K562 (cell line): ENCODE data around the gene PHF1. TPM values are rescaled to one million over a fixed set of nuclear protein-coding genes. Genes with fewer than 3 reads are reported as not detected.
"Not testable (repeated sequence)": the region's sequence is repeated elsewhere in the genome, so short reads cannot be mapped to it uniquely, and the experiment has no call there.

Experiments
- ARID1B ChIP-seq: fragments of 450-650 bp; IDR thresholded peaks from 2 replicates; pipeline ENCODE4 v1.6.1; 2016; ENCODE audit warnings: antibody characterized with exemption, mild to moderate bottlenecking, inconsistent platforms
- ATF1 ChIP-seq, 2 experiments: fragments of 450-650 bp in 1 of 2; IDR thresholded peaks; 2 replicates each; pipeline ENCODE4 v1.6.1; 2016; ENCODE audit warnings: missing compliant biosample characterization in 1 of 2, missing genetic modification characterization in 1 of 2
- CBFA2T3 ChIP-seq: fragments of 450-650 bp; IDR thresholded peaks from 2 replicates; pipeline ENCODE4 v1.6.1; 2017
- DEAF1 ChIP-seq: fragments of 450-650 bp; formaldehyde crosslinking; IDR thresholded peaks from 2 replicates; pipeline ENCODE4 v1.4.0; 2020; ENCODE audit warnings: mild to moderate bottlenecking, moderate library complexity
- EP300 ChIP-seq: IDR thresholded peaks from 2 replicates; pipeline ENCODE4 v1.6.1; 2012; ENCODE audit warnings: low read length, improper control_type of control experiment
- ETV1 ChIP-seq: fragments of 450-650 bp; conservative IDR thresholded peaks from 2 replicates; pipeline ENCODE4 v1.6.1; 2016; ENCODE audit warnings: missing genetic modification characterization, control low read depth, low read depth, missing compliant biosample characterization
- FOSL1 ChIP-seq: fragments of 200-800 bp; sonication (Bioruptor generic); conservative IDR thresholded peaks from 2 replicates; pipeline ENCODE4 v1.6.1; 2016; ENCODE audit warnings: missing genetic modification characterization, missing compliant biosample characterization
- FOXP1 ChIP-seq: sonication (generic); formaldehyde crosslinking; IDR thresholded peaks from 2 replicates; pipeline ENCODE4 v1.8.0; 2022; ENCODE audit warnings: mild to moderate bottlenecking, missing genetic modification reagents
- GABPB1 ChIP-seq: sonication (generic); formaldehyde crosslinking; IDR thresholded peaks from 2 replicates; pipeline ENCODE4 v1.8.0; 2022; ENCODE audit warnings: mild to moderate bottlenecking, missing genetic modification reagents
- GATAD2A ChIP-seq: fragments of 450-650 bp; IDR thresholded peaks from 2 replicates; pipeline ENCODE4 v1.6.1; 2017
- ID3 ChIP-seq, 2 experiments: fragments of 250-450 bp in 1 of 2; fragments of 450-650 bp in 1 of 2; sonication (Bioruptor Pico) in 1 of 2; IDR thresholded peaks; 2 replicates each; pipeline versions ENCODE4 v1.6.1 to v1.8.0; 2016 to 2021; ENCODE audit warnings: mild to moderate bottlenecking in 2 of 2, moderate library complexity in 2 of 2, missing compliant biosample characterization in 1 of 2, missing genetic modification characterization in 1 of 2
- JUND ChIP-seq, 2 experiments: IDR thresholded peaks; 2 replicates in 1 of 2; 3 replicates in 1 of 2; pipeline ENCODE4 v1.6.1; 2011; ENCODE audit warnings: borderline replicate concordance in 2 of 2, low read depth in 2 of 2, low read length in 2 of 2, improper control_type of control experiment in 1 of 2, missing biosample characterization in 1 of 2, missing genetic modification characterization in 1 of 2, missing genetic modification reagents in 1 of 2
- NBN ChIP-seq: fragments of 450-650 bp; IDR thresholded peaks from 2 replicates; pipeline ENCODE4 v1.6.1; 2016; ENCODE audit warnings: low read depth, mild to moderate bottlenecking
- NR2C2 ChIP-seq, 2 experiments: fragments of 200-800 bp in 1 of 2; sonication (Bioruptor generic) in 1 of 2; sonication (generic) in 1 of 2; formaldehyde crosslinking in 1 of 2; IDR thresholded peaks; 2 replicates each; pipeline versions ENCODE4 v1.6.1 to v1.8.0; 2016 to 2022; ENCODE audit warnings: mild to moderate bottlenecking in 1 of 2, missing compliant biosample characterization in 1 of 2, missing genetic modification characterization in 1 of 2, missing genetic modification reagents in 1 of 2
- POLR2B ChIP-seq: fragments of 450-650 bp; IDR thresholded peaks from 2 replicates; pipeline ENCODE4 v1.6.1; 2018; ENCODE audit warnings: low read depth; ENCODE audit not compliant: partially characterized antibody
- POLR2G ChIP-seq: fragments of 200-400 bp; formaldehyde crosslinking; IDR thresholded peaks from 2 replicates; pipeline ENCODE4 v1.6.1; 2017; ENCODE audit warnings: low read depth, mild to moderate bottlenecking, antibody characterized with exemption, low read length, moderate library complexity
- RCOR1 ChIP-seq, 2 experiments: IDR thresholded peaks; 2 replicates each; pipeline ENCODE4 v1.6.1; 2012; ENCODE audit warnings: low read depth in 2 of 2, low read length in 2 of 2, borderline replicate concordance in 1 of 2, improper control_type of control experiment in 1 of 2
- SMARCA4 ChIP-seq: fragments of 450-650 bp; IDR thresholded peaks from 2 replicates; pipeline ENCODE4 v1.6.1; 2016
- SMARCC2 ChIP-seq: fragments of 450-650 bp; IDR thresholded peaks from 2 replicates; pipeline ENCODE4 v1.6.1; 2017; ENCODE audit warnings: antibody characterized with exemption, moderate library complexity, mild to moderate bottlenecking, low read depth
- ZBTB7A ChIP-seq: IDR thresholded peaks from 2 replicates; pipeline ENCODE4 v1.6.1; 2011; ENCODE audit warnings: low read depth, mild to moderate bottlenecking, low read length, moderate library complexity, borderline replicate concordance; ENCODE audit not compliant: control insufficient read depth
- ZEB2 ChIP-seq: fragments of 450-650 bp; IDR thresholded peaks from 2 replicates; pipeline ENCODE4 v1.6.1; 2016
- ZNF644 ChIP-seq: fragments of 200-800 bp; sonication (Bioruptor generic); IDR thresholded peaks from 2 replicates; pipeline ENCODE4 v1.6.1; 2016; ENCODE audit warnings: low read depth, missing genetic modification characterization, missing compliant biosample characterization
- polyA plus RNA-seq, 8 experiments: library from polyadenylated mRNA; depleted of rRNA in 4 of 8; stranded (reverse) in 5 of 8; unstranded in 3 of 8; fragments of >200 nt; fragmentation: Nextera tagmentation in 2 of 8; fragmentation: Illumina TruSeq in 1 of 8; extraction: Ambion mirVana in 2 of 8; extraction: Trizol in 1 of 8; gene quantifications; 2 replicates each; pipeline versions ENCODE4 v1.2.1 to v1.2.3, GENCODE V29; 2011 to 2014; ENCODE audit warnings: inconsistent platforms in 1 of 8, missing spikeins in 1 of 8
- total RNA-seq, 7 experiments: library from RNA; depleted of rRNA in 6 of 7; stranded (reverse); fragments of >200 nt in 6 of 7; fragmentation: Illumina TruSeq in 2 of 7; extraction: Trizol in 2 of 7; gene quantifications; 2 replicates each; pipeline versions ENCODE4 v1.2.1 to v1.2.3, GENCODE V29; 2011 to 2021; ENCODE audit warnings: low replicate concordance in 1 of 7
- TF ChIP-seq, protein P1 (sequence below): fragments of 200-800 bp; sonication (Bioruptor generic); IDR thresholded peaks from 2 replicates; pipeline ENCODE4 v1.6.1; 2017; ENCODE audit warnings: missing genetic modification characterization, missing compliant biosample characterization

Gene PHF1
- total and polyA plus RNA-seq, 9 of the 15 experiments (the other 6 are each of a cell fraction or from before 2014, with no cell fraction given), result 3.7 to 64.2 (median 33.7) TPM

GRCh38 chr6:33364475-33365205 is 46.2 kb upstream of the PHF1 start (continued):
- not testable (repeated sequence) for TF ChIP-seq ID3 (CRISPR knock-in tag; IDR thresholded peaks at IDR 0.05); JUND (tag; IDR thresholded peaks at IDR 0.05; ENCODE audit: borderline replicate concordance, low read depth, low read length); NR2C2 (CRISPR knock-in tag; IDR thresholded peaks at IDR 0.05); ATF1 (CRISPR knock-in tag; IDR thresholded peaks at IDR 0.05)
- TF ChIP-seq ID3 (tag; IDR thresholded peaks at IDR 0.05), result 0 out of 2 replicates have a peak, but pooled peaks have one; percentile 55
- TF ChIP-seq, protein P1, sequence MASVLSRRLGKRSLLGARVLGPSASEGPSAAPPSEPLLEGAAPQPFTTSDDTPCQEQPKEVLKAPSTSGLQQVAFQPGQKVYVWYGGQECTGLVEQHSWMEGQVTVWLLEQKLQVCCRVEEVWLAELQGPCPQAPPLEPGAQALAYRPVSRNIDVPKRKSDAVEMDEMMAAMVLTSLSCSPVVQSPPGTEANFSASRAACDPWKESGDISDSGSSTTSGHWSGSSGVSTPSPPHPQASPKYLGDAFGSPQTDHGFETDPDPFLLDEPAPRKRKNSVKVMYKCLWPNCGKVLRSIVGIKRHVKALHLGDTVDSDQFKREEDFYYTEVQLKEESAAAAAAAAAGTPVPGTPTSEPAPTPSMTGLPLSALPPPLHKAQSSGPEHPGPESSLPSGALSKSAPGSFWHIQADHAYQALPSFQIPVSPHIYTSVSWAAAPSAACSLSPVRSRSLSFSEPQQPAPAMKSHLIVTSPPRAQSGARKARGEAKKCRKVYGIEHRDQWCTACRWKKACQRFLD (CRISPR knock-in tag), result peak; percentile 21; the same call in 1 of the 2 replicates
- 0 out of 2 replicates have a peak, but pooled peaks have one; percentile 22 for TF ChIP-seq SMARCC2
- peak in 1 of 2 experiments; percentile 38; a peak in 1 of 4 replicates for TF ChIP-seq RCOR1 (IDR thresholded peaks at IDR 0.05; ENCODE audit: borderline replicate concordance in 1 of 2, low read depth in 2 of 2, low read length in 2 of 2)
- TF ChIP-seq JUND (IDR thresholded peaks at IDR 0.05; ENCODE audit: borderline replicate concordance, low read depth, low read length), result peak; percentile 49; the same call in 1 of the 2 replicates
- 0 out of 2 replicates have a peak, but pooled peaks have one; percentile 17 for TF ChIP-seq GABPB1 (CRISPR knock-in tag)
- peak; percentile 19; the same call in 1 of the 2 replicates for TF ChIP-seq EP300
- TF ChIP-seq NR2C2 (tag; IDR thresholded peaks at IDR 0.05), result peak; percentile 57; the same call in 1 of the 2 replicates
- TF ChIP-seq ATF1 (tag; IDR thresholded peaks at IDR 0.05), result 0 out of 2 replicates have a peak, but pooled peaks have one; percentile 28
- TF ChIP-seq CBFA2T3, result peak; percentile 28; the same call in 1 of the 2 replicates
- TF ChIP-seq SMARCA4, result peak; percentile 75
- TF ChIP-seq ZEB2, result peak; percentile 21; the same call in 1 of the 2 replicates
- 0 out of 2 replicates have a peak, but pooled peaks have one; percentile 40 for TF ChIP-seq NBN
- TF ChIP-seq ZNF644 (tag), result 0 out of 2 replicates have a peak, but pooled peaks have one; percentile 34
- peak; percentile 32; the same call in 1 of the 2 replicates for TF ChIP-seq ZBTB7A
- peak; percentile 36; the same call in 1 of the 2 replicates for TF ChIP-seq ARID1B
- TF ChIP-seq POLR2G, result 0 out of 2 replicates have a peak, but pooled peaks have one; percentile 29
- TF ChIP-seq ETV1 (tag), result 0 out of 2 replicates have a peak, but pooled peaks have one; percentile 18
- TF ChIP-seq DEAF1, result 0 out of 2 replicates have a peak, but pooled peaks have one; percentile 8
- TF ChIP-seq GATAD2A, result peak; percentile 23; the same call in 1 of the 2 replicates
- 0 out of 2 replicates have a peak, but pooled peaks have one; percentile 36 for TF ChIP-seq FOXP1
- peak; percentile 49 for TF ChIP-seq FOSL1 (tag)
- TF ChIP-seq POLR2B, result peak; percentile 52
